ENCODE results near the gene HEY2.

DNA sequence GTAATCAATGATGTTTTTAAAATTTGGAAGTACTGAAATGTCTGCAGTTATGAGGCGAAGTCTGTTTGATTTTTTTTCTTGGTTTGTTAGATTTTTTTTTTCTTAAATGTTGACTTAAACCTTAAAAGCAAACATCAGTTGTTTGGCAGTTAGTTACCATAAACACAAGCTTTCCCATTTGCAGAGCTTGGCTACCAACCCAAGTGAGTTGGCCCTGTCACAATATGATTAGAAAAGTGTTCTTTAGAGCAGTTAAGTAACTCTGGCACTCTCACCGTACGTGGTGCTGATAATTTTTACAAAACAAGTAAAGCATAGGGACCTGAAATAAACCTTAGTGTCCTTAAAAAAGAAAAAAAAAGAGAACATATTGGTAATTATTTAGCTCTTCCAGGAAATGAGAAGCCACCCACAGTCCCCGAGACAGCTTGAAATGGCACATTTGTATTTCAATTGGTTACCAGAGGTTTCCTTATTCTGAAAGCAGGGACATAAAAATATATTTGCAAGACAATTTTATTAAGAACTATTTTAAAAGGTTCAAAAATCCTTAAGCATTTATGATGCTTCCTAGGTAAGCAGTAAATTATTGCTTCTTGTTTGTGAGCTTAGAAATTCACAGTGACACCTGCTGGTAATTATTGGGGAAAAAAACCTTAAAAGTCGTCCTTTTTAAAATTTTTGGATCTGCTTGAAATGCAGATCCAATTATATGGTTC lies 3.9 kb downstream of the HEY2 start:
- no peak for TF ChIP-seq HDGF (IDR thresholded peaks at IDR 0.05; ENCODE audit: borderline replicate concordance)
- TF ChIP-seq ELF4 (IDR thresholded peaks at IDR 0.05) = no peak
- no peak for TF ChIP-seq SP1 (IDR thresholded peaks at IDR 0.05)
- no peak for TF ChIP-seq TARDBP (IDR thresholded peaks at IDR 0.05)
- TF ChIP-seq NFRKB (IDR thresholded peaks at IDR 0.05) = no peak
- TF ChIP-seq SUZ12 (IDR thresholded peaks at IDR 0.05) = no peak
- no peak for TF ChIP-seq FOXK2 (IDR thresholded peaks at IDR 0.05)
- no peak for TF ChIP-seq LEF1 (IDR thresholded peaks at IDR 0.05; ENCODE audit: borderline replicate concordance)
- TF ChIP-seq ZNF384 (IDR thresholded peaks at IDR 0.05) = no peak
- no peak for TF ChIP-seq FOXM1 (IDR thresholded peaks at IDR 0.05; ENCODE audit: borderline replicate concordance)
- TF ChIP-seq FOXA1 (IDR thresholded peaks at IDR 0.05) = no peak
